H9 (cell line): ENCODE data around the gene TENM4. TPM values are rescaled to one million over a fixed set of nuclear protein-coding genes. Genes with fewer than 3 reads are reported as not detected.

ENCODE experiments used
- DNase-seq: peaks from one replicate; pipeline ENCODE4 v3.0.0-alpha.2; 2017
- H2AFZ ChIP-seq: one replicate; pipeline ENCODE4 v1.6.1; 2013; ENCODE audit warnings: mild to moderate bottlenecking, low read length, control low read depth, moderate library complexity
- H2AK5ac ChIP-seq: 2 replicates; pipeline ENCODE4 v1.6.1; 2013; ENCODE audit warnings: low read length, control low read depth, mixed read lengths; ENCODE audit not compliant: insufficient read length
- H2BK120ac ChIP-seq: one replicate; pipeline ENCODE4 v1.6.1; 2013; ENCODE audit warnings: low read depth, mild to moderate bottlenecking, low read length, control low read depth, inconsistent platforms; ENCODE audit not compliant: poor library complexity, severe bottlenecking
- H2BK12ac ChIP-seq: 2 replicates; pipeline ENCODE4 v1.6.1; 2013; ENCODE audit warnings: low read length, control low read depth, mixed read lengths, low read depth; ENCODE audit not compliant: insufficient read length
- H2BK15ac ChIP-seq: 2 replicates; pipeline ENCODE4 v1.6.1; 2013; ENCODE audit warnings: low read depth, low read length, control low read depth
- H2BK20ac ChIP-seq: one replicate; pipeline ENCODE4 v1.6.1; 2013; ENCODE audit warnings: low read depth, mild to moderate bottlenecking, low read length, control low read depth, inconsistent platforms; ENCODE audit not compliant: poor library complexity, severe bottlenecking
- H2BK5ac ChIP-seq: 2 replicates; pipeline ENCODE4 v1.6.1; 2013; ENCODE audit warnings: low read length, control low read depth, mixed read lengths; ENCODE audit not compliant: insufficient read length
- H3K14ac ChIP-seq: 2 replicates; pipeline ENCODE4 v1.6.1; 2013; ENCODE audit warnings: low read length, control low read depth; ENCODE audit not compliant: insufficient read depth
- H3K18ac ChIP-seq: 2 replicates; pipeline ENCODE4 v1.6.1; 2013; ENCODE audit warnings: low read depth, mild to moderate bottlenecking, mixed read lengths, low read length, control low read depth; ENCODE audit not compliant: insufficient read length
- H3K23ac ChIP-seq: 2 replicates; pipeline ENCODE4 v1.6.1; 2013; ENCODE audit warnings: low read length, control low read depth, mixed read lengths, low read depth; ENCODE audit not compliant: insufficient read length
- H3K23me2 ChIP-seq: 2 replicates; pipeline ENCODE4 v1.6.1; 2013; ENCODE audit warnings: low read depth, mild to moderate bottlenecking, mixed read lengths, low read length, control low read depth; ENCODE audit not compliant: insufficient read length, poor library complexity, severe bottlenecking
- H3K27ac ChIP-seq: 2 replicates; pipeline ENCODE4 v1.5.1; 2013; ENCODE audit warnings: low read length, control low read depth, mixed read lengths, low read depth; ENCODE audit not compliant: insufficient read length
- H3K27me3 ChIP-seq: 2 replicates; pipeline ENCODE4 v1.6.1; 2013; ENCODE audit warnings: low read length, control low read depth, inconsistent platforms; ENCODE audit not compliant: insufficient read depth
- H3K4ac ChIP-seq: 2 replicates; pipeline ENCODE4 v1.6.1; 2013; ENCODE audit warnings: low read depth, mild to moderate bottlenecking, control low read depth, inconsistent platforms, low read length, moderate library complexity
- H3K4me1 ChIP-seq: 2 replicates; pipeline ENCODE4 v1.6.1; 2013; ENCODE audit warnings: low read length, control low read depth, inconsistent platforms; ENCODE audit not compliant: insufficient read depth
- H3K4me2 ChIP-seq: 2 replicates; pipeline ENCODE4 v1.6.1; 2013; ENCODE audit warnings: low read length, control low read depth, mixed read lengths; ENCODE audit not compliant: insufficient read length, insufficient read depth
- H3K56ac ChIP-seq: 2 replicates; pipeline ENCODE4 v1.6.1; 2013; ENCODE audit warnings: low read depth, mild to moderate bottlenecking, mixed read lengths, low read length, control low read depth; ENCODE audit not compliant: insufficient read length
- H3K79me1 ChIP-seq: 2 replicates; pipeline ENCODE4 v1.6.1; 2013; ENCODE audit warnings: low read depth, mild to moderate bottlenecking, moderate library complexity, low read length, control low read depth, inconsistent platforms; ENCODE audit not compliant: insufficient read depth, poor library complexity, severe bottlenecking
- H3K79me2 ChIP-seq: 2 replicates; pipeline ENCODE4 v1.6.1; 2013; ENCODE audit warnings: low read length, control low read depth, inconsistent platforms; ENCODE audit not compliant: insufficient read depth
- H3K9ac ChIP-seq: 2 replicates; pipeline ENCODE4 v1.6.1; 2013; ENCODE audit warnings: low read length, control low read depth, mixed read lengths; ENCODE audit not compliant: insufficient read length; ENCODE audit errors: extremely low read depth
- H3K9me3 ChIP-seq: one replicate; pipeline ENCODE4 v1.6.1; 2013; ENCODE audit warnings: low read depth, low read length, inconsistent platforms; ENCODE audit not compliant: control insufficient read depth
- H3T11ph ChIP-seq: one replicate; pipeline ENCODE4 v1.6.1; 2013; ENCODE audit warnings: mild to moderate bottlenecking, low read length, control low read depth, inconsistent platforms
- H4K20me1 ChIP-seq: one replicate; pipeline ENCODE4 v1.6.1; 2013; ENCODE audit not compliant: control insufficient read depth, insufficient read length, insufficient read depth
- H4K5ac ChIP-seq: 2 replicates; pipeline ENCODE4 v1.6.1; 2013; ENCODE audit warnings: low read depth, mild to moderate bottlenecking, mixed read lengths, low read length, control low read depth; ENCODE audit not compliant: insufficient read length
- H4K8ac ChIP-seq: replicated peaks from 2 replicates; pipeline ENCODE4 v1.6.1; 2013; ENCODE audit warnings: low read length, control low read depth, mixed read lengths, low read depth; ENCODE audit not compliant: insufficient read length
- H4K91ac ChIP-seq: 2 replicates; pipeline ENCODE4 v1.6.1; 2013; ENCODE audit warnings: low read depth, mild to moderate bottlenecking, moderate library complexity, mixed read lengths, low read length, control low read depth; ENCODE audit not compliant: insufficient read length
- H3K27ac Mint-ChIP-seq, 3 experiments: 2 replicates in 2 of 3; 3 replicates in 1 of 3; pipeline ENCODE4 v1.8.0; 2020 to 2021; ENCODE audit warnings: mixed read lengths in 3 of 3, mild to moderate bottlenecking in 1 of 3, moderate library complexity in 1 of 3
- H3K27me3 Mint-ChIP-seq: 2 replicates; pipeline ENCODE4 v1.8.0; 2021; ENCODE audit warnings: low read depth, mild to moderate bottlenecking, moderate library complexity, mixed read lengths
- H3K36me3 Mint-ChIP-seq, 3 experiments: 2 replicates in 2 of 3; 3 replicates in 1 of 3; pipeline ENCODE4 v1.8.0; 2020 to 2021; ENCODE audit warnings: low read depth in 3 of 3, mixed read lengths in 3 of 3; ENCODE audit not compliant: insufficient read depth in 1 of 3
- H3K4me1 Mint-ChIP-seq, 2 experiments: 2 replicates each; pipeline ENCODE4 v1.8.0; 2020; ENCODE audit warnings: mixed read lengths in 2 of 2
- H3K4me3 Mint-ChIP-seq, 2 experiments: 2 replicates in 1 of 2; 3 replicates in 1 of 2; pipeline ENCODE4 v1.8.0; 2020 to 2021; ENCODE audit warnings: mild to moderate bottlenecking in 2 of 2, mixed read lengths in 2 of 2, moderate library complexity in 1 of 2
- H3K9me3 Mint-ChIP-seq, 2 experiments: 2 replicates in 1 of 2; 3 replicates in 1 of 2; pipeline ENCODE4 v1.8.0; 2020; ENCODE audit warnings: mild to moderate bottlenecking in 2 of 2, mixed read lengths in 2 of 2, moderate library complexity in 1 of 2
- CTCF ChIP-seq: fragments of 200-600 bp; sonication (generic); conservative IDR thresholded peaks from 3 replicates; pipeline ENCODE4 v1.8.0; 2021; ENCODE audit warnings: antibody characterized with exemption, mild to moderate bottlenecking
- WGBS: extraction: QIAGEN DNeasy Blood & Tissue Kit; methylation state at CpG from one replicate; pipeline ENCODE4 v1.1.7; 2013; ENCODE audit warnings: missing lambda C conversion rate, low lambda C conversion rate, mixed read lengths; ENCODE audit not compliant: insufficient read length; ENCODE audit errors: extremely low coverage; 5-methylcytosine and 5-hydroxymethylcytosine counted together
- total RNA-seq: library from RNA; stranded (reverse); gene quantifications from 2 replicates; pipeline ENCODE4 v1.2.1, GENCODE V29; 2021

Gene TENM4
- total RNA-seq, 1 experiment from 2014 or later: 4.6 TPM

- H2BK20ac ChIP-seq: no peak overlapping the region
- Mint-ChIP-seq H3K27ac (no peak overlapping the region; a peak in 1 of 7 replicates), H3K4me1 (peaks cover 22 to 35% of the 10 kb centered on the region in 2 experiments), H3K9me3 (no peaks in the 10 kb centered on the region), H3K36me3 (peaks cover 0 to 2% (median 0%) of the 10 kb centered on the region in 3 experiments; a peak in 1 of 7 replicates), H3K27me3 (peaks cover 3% of the 10 kb centered on the region), H3K4me3 (no peak overlapping the region)
- WGBS: no CpG with 5 or more reads among the region's 11 CpGs
- no peak overlapping the region for H2BK12ac ChIP-seq
- H2AFZ ChIP-seq: no peak overlapping the region
- no peaks in the 10 kb centered on the region for H3K9me3 ChIP-seq
- no peaks in the 10 kb centered on the region for H3K27me3 ChIP-seq
- H3K27ac ChIP-seq: no peak overlapping the region
- H2BK5ac ChIP-seq: no peak overlapping the region
- DNase-seq: no peak
- H4K5ac ChIP-seq: no peak overlapping the region
- no peak for TF ChIP-seq CTCF
- no peak overlapping the region for H4K91ac ChIP-seq
- H2BK15ac ChIP-seq: no peak overlapping the region
- no peak overlapping the region for H3K4ac ChIP-seq
- no peak overlapping the region for H2BK120ac ChIP-seq
- no peak overlapping the region for H3K56ac ChIP-seq
- no peaks in the 10 kb centered on the region for H3K4me1 ChIP-seq
- no peaks in the 10 kb centered on the region for H4K20me1 ChIP-seq
- no peak overlapping the region for H3K9ac ChIP-seq
- no peaks in the 10 kb centered on the region for H3K79me2 ChIP-seq
- H3K23me2 ChIP-seq: no peaks in the 10 kb centered on the region
- H3K23ac ChIP-seq: no peak overlapping the region
- no peak overlapping the region for H2AK5ac ChIP-seq
- no peak overlapping the region for H3T11ph ChIP-seq
- H3K4me2 ChIP-seq: no peak overlapping the region
- H3K14ac ChIP-seq: no peak overlapping the region
- no peak overlapping the region for H4K8ac ChIP-seq
- no peaks in the 10 kb centered on the region for H3K79me1 ChIP-seq
- no peak overlapping the region for H3K18ac ChIP-seq
Observed at GRCh38 chr11:78651923-78652842, 788.6 kb downstream of the TENM4 start.
